Panc1 (cell line): ENCODE results near the gene MLPH. TPM values are rescaled to one million over a fixed set of nuclear protein-coding genes. Genes with fewer than 3 reads are reported as not detected.

Experiments used
- ATAC-seq: fragments of 200-7000 bp; cut with Tn5 transposase; 2 replicates; pipeline ENCODE4 v1.9.1; 2020; ENCODE audit warnings: mild to moderate bottlenecking, moderate library complexity
- BruUV-seq: library from RNA; stranded (reverse); fragments of 400-500 nt; replicated peaks from 2 replicates; lab custom pipeline; 2021; lab: Mats Ljungman, UMichigan
- CTCF ChIA-PET: fragments of 300-600 bp; sonication (Branson Sonifier 250); formaldehyde crosslinking; loops from one replicate; lab custom pipeline; 2022; ENCODE audit warnings: antibody characterized with exemption; lab: Charles Lee
- POLR2A ChIA-PET: fragments of 300-600 bp; sonication (Branson Sonifier 250); formaldehyde crosslinking; loops from one replicate; lab custom pipeline; 2022; ENCODE audit warnings: antibody characterized with exemption; lab: Charles Lee
- DNase-seq: peaks from one replicate; pipeline ENCODE4 v3.0.0-alpha.2; 2010; ENCODE audit warnings: low read depth, low spot score
- H3K27ac ChIP-seq: 2 replicates; pipeline ENCODE4 v1.5.1; 2011; ENCODE audit warnings: mild to moderate bottlenecking, low read length, inconsistent platforms
- H3K27me3 ChIP-seq: fragments of 200-500 bp; sonication (Bioruptor generic); 2 replicates; pipeline ENCODE4 v1.6.0; 2014; ENCODE audit warnings: low read length, inconsistent platforms; ENCODE audit not compliant: control insufficient read depth, insufficient read depth
- H3K36me3 ChIP-seq: fragments of 200-500 bp; sonication (Bioruptor generic); 2 replicates; pipeline ENCODE4 v1.5.1; 2014; ENCODE audit warnings: inconsistent platforms, mild to moderate bottlenecking, low read length, moderate library complexity; ENCODE audit not compliant: control insufficient read depth, insufficient read depth
- H3K4me1 ChIP-seq: 2 replicates; pipeline ENCODE4 v1.5.1; 2011; ENCODE audit warnings: inconsistent platforms, mild to moderate bottlenecking, low read length, moderate library complexity; ENCODE audit not compliant: control insufficient read depth, insufficient read depth
- H3K4me3 ChIP-seq, 2 experiments: 2 replicates each; pipeline ENCODE4 v1.5.1; 2011 to 2012; ENCODE audit warnings: low read depth in 2 of 2, low read length in 2 of 2, mild to moderate bottlenecking in 2 of 2, inconsistent platforms in 1 of 2, moderate library complexity in 1 of 2
- H3K9me3 ChIP-seq: fragments of 200-500 bp; sonication (Bioruptor generic); 2 replicates; pipeline ENCODE4 v1.5.1; 2014; ENCODE audit warnings: low read depth, mild to moderate bottlenecking, inconsistent platforms, low read length, moderate library complexity; ENCODE audit not compliant: control insufficient read depth, insufficient read depth
- CTCF ChIP-seq: fragments of 450-650 bp; IDR thresholded peaks from 2 replicates; pipeline ENCODE4 v1.5.1; 2017; ENCODE audit warnings: mild to moderate bottlenecking
- REST ChIP-seq, 2 experiments: IDR thresholded peaks; 2 replicates each; pipeline ENCODE4 v1.6.1; 2011 to 2012; ENCODE audit warnings: low read depth in 2 of 2, control low read depth in 1 of 2, low read length in 1 of 2, mild to moderate bottlenecking in 1 of 2, moderate library complexity in 1 of 2; ENCODE audit not compliant: insufficient read depth in 1 of 2
- SIN3A ChIP-seq: IDR thresholded peaks from 2 replicates; pipeline ENCODE4 v1.6.1; 2012; ENCODE audit warnings: low read depth, mild to moderate bottlenecking, low read length, moderate library complexity, borderline replicate concordance; ENCODE audit not compliant: insufficient read depth
- in situ Hi-C: cut with HindIII; loops from 2 replicates; pipeline ENCODE4 v1.10.0; 2016; ENCODE audit warnings: low sequenced_read_pairs, low pct_unique_long_range_greater_than_20kb
- intact Hi-C: fragments of 100-400 bp; cut with micrococcal nuclease; formaldehyde crosslinking; loops from one replicate; pipeline ENCODE4 v1.10.0; 2022; ENCODE audit not compliant: unreplicated experiment
- total RNA-seq: library from RNA; stranded (reverse); gene quantifications from one replicate; pipeline ENCODE4 v1.2.1, GENCODE V29; 2021; ENCODE audit not compliant: unreplicated experiment

Gene MLPH
- total RNA-seq, 1 experiment from 2014 or later, result 60.2 TPM

GRCh38 chr2:237474931-237475703 is 11.9 kb upstream of the MLPH start:
- ChIA-PET CTCF (interaction anchor here (0.6 to 1.7 kb wide), 6 partner anchors 16 to 1410 kb away, joined by 4 to 11 read pairs (median 4); no protein-coding TSS in a partner anchor), POLR2A (no interaction called here)
- H3K4me3 ChIP-seq, result peak overlapping the region; percentile 57 to 77
- in situ Hi-C loops, result no loop called here
- no peaks in the 10 kb centered on the region for H3K36me3 ChIP-seq
- no TSS peak for BruUV-seq
- no peaks in the 10 kb centered on the region for H3K27me3 ChIP-seq
- peak; percentile 90 for ATAC-seq
- peaks cover 14% of the 10 kb centered on the region for H3K4me1 ChIP-seq
- H3K9me3 ChIP-seq, result no peaks in the 10 kb centered on the region
- no peak for TF ChIP-seq SIN3A
- peak; percentile 98 for TF ChIP-seq CTCF
- intact Hi-C loops, result loop anchor here (10.0 kb wide), 1 partner anchor 320 kb away; no protein-coding TSS in a partner anchor
- DNase-seq, result no peak
- peak overlapping the region; percentile 84 for H3K27ac ChIP-seq

- no TSS peak for BruUV-seq
- no peaks in the 10 kb centered on the region for H3K36me3 ChIP-seq
- POLR2A ChIA-PET, result no interaction called here
- peak; percentile 62 for ATAC-seq
- H3K9me3 ChIP-seq, result no peaks in the 10 kb centered on the region
- CTCF ChIA-PET, result interaction anchor here (0.6 to 1.7 kb wide), 7 partner anchors 15 to 1410 kb away, joined by 3 to 11 read pairs (median 4); no protein-coding TSS in a partner anchor
- H3K27ac ChIP-seq, result peak overlapping the region; percentile 76
- intact Hi-C loops, result loop anchor here (10.0 kb wide), 1 partner anchor 321 kb away; no protein-coding TSS in a partner anchor
- DNase-seq, result no peak
- in situ Hi-C loops, result no loop called here
- no peaks in the 10 kb centered on the region for H3K27me3 ChIP-seq
- peaks cover 14% of the 10 kb centered on the region for H3K4me1 ChIP-seq
- peak overlapping the region; percentile 57 to 77 for H3K4me3 ChIP-seq
- no peak for TF ChIP-seq REST (IDR thresholded peaks at IDR 0.05; ENCODE audit: insufficient read depth in 1 of 2, low read depth in 2 of 2, low read length in 1 of 2)
- peak; percentile 13 for TF ChIP-seq CTCF
These were observed 11.3 kb upstream of the MLPH start for GRCh38 chr2:237475704-237476141.
